NK-92 treated with Interleukin-12 subunit alpha and Interleukin-12 subunit beta, amount 100 ng/mL, for 24 hours (cell line): ENCODE data around the gene ATG9A.
A peak's percentile ranks its signal among the peaks of the same experiment; 100 is the strongest.

ENCODE experiments used
- DNase-seq: peaks from one replicate; lab custom pipeline; 2025; lab: John Stamatoyannopoulos, UW

Gene ATG9A

GRCh38 chr2:219252084-219252483, 22.6 kb upstream of the ATG9A start:
- DNase-seq, result peak; percentile 35

GRCh38 chr2:219251656-219252055, 22.2 kb upstream of the ATG9A start:
- no peak for DNase-seq

- DNase-seq, result no peak
Measured at GRCh38 chr2:219250049-219250781, 20.8 kb upstream of the ATG9A start.

- peak; percentile 43 for DNase-seq
Measured at GRCh38 chr2:219249203-219249980, 20.0 kb upstream of the ATG9A start.

- no peak for DNase-seq
Measured at GRCh38 chr2:219248845-219249202, 19.4 kb upstream of the ATG9A start.

- peak; percentile 50 for DNase-seq
Measured at GRCh38 chr2:219247678-219248642, 18.5 kb upstream of the ATG9A start.

- no peak for DNase-seq
Measured at GRCh38 chr2:219246559-219246958, 17.1 kb upstream of the ATG9A start.

GRCh38 chr2:219245899-219246230, 16.4 kb upstream of the ATG9A start:
- DNase-seq, result no peak

- peak; percentile 86 for DNase-seq
Measured at GRCh38 chr2:219245148-219245898, 15.9 kb upstream of the ATG9A start, which contains the start of the genes GLB1L and STK16. TSS of gene GLB1L (minus strand) at chr2:219245444. CDS start at chr2:219243573, 1,871 bp downstream. TSS of gene STK16 (plus strand) at chr2:219245479. CDS start at chr2:219246000, 521 bp downstream.

GRCh38 chr2:219244789-219245147, 15.3 kb upstream of the ATG9A start:
- DNase-seq, result no peak

- DNase-seq, result no peak
Measured at GRCh38 chr2:219243291-219243761, 13.9 kb upstream of the ATG9A start.

- DNase-seq, result no peak
Measured at GRCh38 chr2:219234331-219234730, 4.9 kb upstream of the ATG9A start.

- no peak for DNase-seq
Measured at GRCh38 chr2:219230059-219230540, 664 bp upstream of the ATG9A start.

- no peak for DNase-seq
Measured at GRCh38 chr2:219228911-219229304, 528 bp downstream of the ATG9A start.

GRCh38 chr2:219228041-219228910, 1.2 kb downstream of the ATG9A start:
- DNase-seq, result no peak

GRCh38 chr2:219225350-219225749, 4.1 kb downstream of the ATG9A start:
- no peak for DNase-seq

- DNase-seq, result no peak
Measured at GRCh38 chr2:219223831-219224610, 5.4 kb downstream of the ATG9A start.

- DNase-seq, result no peak
Measured at GRCh38 chr2:219221957-219222518, 7.4 kb downstream of the ATG9A start.
